Hematopoietic multipotent progenitor cell treated with erythropoietin and hydrocortisone succinate and interleukin-3 and kit ligand, for 17 days (in vitro differentiated cells): ENCODE measurements around the gene DENND4B.

ENCODE experiments used
- DNase-seq: peaks from one replicate; pipeline ENCODE4 v3.0.0-alpha.2; 2015; ENCODE audit warnings: low spot score

Gene DENND4B

GRCh38 chr1:153881751-153882150 lies 64.8 kb downstream of the DENND4B start:
- no peak for DNase-seq

- peak; percentile 62 for DNase-seq
These were observed 65.6 kb downstream of the DENND4B start for GRCh38 chr1:153880962-153881361.

- DNase-seq: no peak
These were observed 66.5 kb downstream of the DENND4B start for GRCh38 chr1:153880024-153880423.
